Endothelial cell of umbilical vein (primary cell): ENCODE results near the gene CARD19. TPM values are rescaled to one million over a fixed set of nuclear protein-coding genes. Genes with fewer than 3 reads are reported as not detected.

Experiments used
- BruUV-seq: library from RNA; stranded (reverse); fragments of 400-500 nt; replicated peaks from 2 replicates; lab custom pipeline; 2021; lab: Mats Ljungman, UMichigan
- CTCF ChIA-PET: fragments of 300-600, 350-600 bp; sonication (Branson Sonifier 250); formaldehyde crosslinking; loops from one replicate; lab custom pipeline; 2021; ENCODE audit warnings: antibody characterized with exemption, inconsistent platforms; lab: Charles Lee
- POLR2A ChIA-PET: fragments of 300-600, 350-600 bp; sonication (Branson Sonifier 250); formaldehyde crosslinking; loops from one replicate; lab custom pipeline; 2021; ENCODE audit warnings: antibody characterized with exemption, inconsistent platforms; lab: Charles Lee
- DNase-seq: peaks from one replicate; pipeline ENCODE4 v3.0.0-alpha.2; 2011; ENCODE audit warnings: low read depth, low spot score
- FAIRE-seq: peaks from 2 replicates; lab custom pipeline; 2011; peaks lifted over from hg19 to GRCh38; lab: Jason Lieb, UNC
- H2AFZ ChIP-seq: 2 replicates; pipeline ENCODE4 v1.6.0; 2012; ENCODE audit warnings: low read depth, low read length, control low read depth, inconsistent platforms
- H3K27ac ChIP-seq: 2 replicates; pipeline ENCODE4 v1.5.1; 2011; ENCODE audit warnings: low read depth, mild to moderate bottlenecking, control low read depth, low read length, moderate library complexity; ENCODE audit not compliant: insufficient read depth
- H3K27me3 ChIP-seq, 2 experiments: 2 replicates each; pipeline versions ENCODE4 v1.6.0 to v1.6.1; 2011; ENCODE audit warnings: low read length in 2 of 2, mixed read lengths in 1 of 2; ENCODE audit not compliant: control insufficient read depth in 2 of 2, insufficient read depth in 2 of 2
- H3K36me3 ChIP-seq, 2 experiments: 2 replicates in 1 of 2; 3 replicates in 1 of 2; pipeline ENCODE4 v1.5.1; 2011; ENCODE audit warnings: low read length in 2 of 2, mild to moderate bottlenecking in 1 of 2, moderate library complexity in 1 of 2; ENCODE audit not compliant: control insufficient read depth in 2 of 2, insufficient read depth in 2 of 2; ENCODE audit errors: extremely low read depth in 1 of 2
- H3K4me1 ChIP-seq: 3 replicates; pipeline ENCODE4 v1.5.1; 2011; ENCODE audit warnings: mild to moderate bottlenecking, low read length; ENCODE audit not compliant: control insufficient read depth, insufficient read depth; ENCODE audit errors: extremely low read depth
- H3K4me2 ChIP-seq: 2 replicates; pipeline ENCODE4 v1.6.1; 2011; ENCODE audit warnings: low read length, control low read depth, mixed read lengths; ENCODE audit not compliant: insufficient read depth
- H3K4me3 ChIP-seq, 3 experiments: fragments of 200-600 bp in 1 of 3; sonication (generic), shearing (Covaris generic) in 1 of 3; replicated peaks in 1 of 3; 2 replicates each; pipeline ENCODE4 v1.5.1; 2011 to 2016; ENCODE audit warnings: control low read depth in 3 of 3, low read length in 3 of 3, mild to moderate bottlenecking in 2 of 3, inconsistent platforms in 1 of 3, low read depth in 1 of 3, moderate library complexity in 1 of 3; ENCODE audit not compliant: insufficient read depth in 1 of 3
- H3K79me2 ChIP-seq: 2 replicates; pipeline ENCODE4 v1.6.0; 2012; ENCODE audit warnings: low read length, inconsistent platforms; ENCODE audit not compliant: control insufficient read depth, insufficient read depth
- H3K9ac ChIP-seq: replicated peaks from 2 replicates; pipeline ENCODE3; 2011; ENCODE audit warnings: low read length, control low read depth; ENCODE audit not compliant: insufficient read depth; ENCODE audit errors: extremely low read depth
- H3K9me1 ChIP-seq: replicated peaks from 3 replicates; pipeline ENCODE4 v1.6.0; 2011; ENCODE audit warnings: mild to moderate bottlenecking, low read length; ENCODE audit not compliant: control insufficient read depth, insufficient read depth; ENCODE audit errors: extremely low read depth
- H3K9me3 ChIP-seq: replicated peaks from 2 replicates; pipeline ENCODE4 v1.5.1; 2012; ENCODE audit warnings: low read length, inconsistent platforms; ENCODE audit not compliant: control insufficient read depth, insufficient read depth
- H4K20me1 ChIP-seq: replicated peaks from 2 replicates; pipeline ENCODE3; 2011; ENCODE audit warnings: mild to moderate bottlenecking, low read length; ENCODE audit not compliant: control insufficient read depth, insufficient read depth; ENCODE audit errors: extremely low read depth
- EZH2 ChIP-seq: IDR thresholded peaks from 2 replicates; pipeline ENCODE4 v1.6.1; 2012; ENCODE audit warnings: borderline replicate concordance, low read depth, mild to moderate bottlenecking, moderate library complexity, low read length, inconsistent platforms; ENCODE audit not compliant: severe bottlenecking
- FOS ChIP-seq: IDR thresholded peaks from 2 replicates; pipeline ENCODE4 v1.6.1; 2011; ENCODE audit warnings: mild to moderate bottlenecking, low read length, moderate library complexity, borderline replicate concordance; ENCODE audit not compliant: insufficient read depth
- JUN ChIP-seq: IDR thresholded peaks from 2 replicates; pipeline ENCODE4 v1.6.1; 2011; ENCODE audit warnings: borderline replicate concordance, low read depth; ENCODE audit not compliant: insufficient read length, insufficient read depth
- MYC ChIP-seq: IDR thresholded peaks from one replicate; pipeline ENCODE4 v1.6.1; 2011; ENCODE audit warnings: mild to moderate bottlenecking, low read depth, low read length
- POLR2AphosphoS5 ChIP-seq: IDR thresholded peaks from 2 replicates; pipeline ENCODE4 v1.6.1; 2012; ENCODE audit warnings: low read depth, mild to moderate bottlenecking, control low read depth, low read length, moderate library complexity; ENCODE audit not compliant: insufficient read depth
- dilution Hi-C: fragments of 300-500 bp; cut with MboI; formaldehyde crosslinking; loops from one replicate; pipeline ENCODE4 v1.15.0; 2019; ENCODE audit warnings: low sequenced_read_pairs; ENCODE audit not compliant: extremely low pct_ligation_motif_present
- intact Hi-C: fragments of 100-400 bp; cut with micrococcal nuclease; formaldehyde crosslinking; loops from one replicate; pipeline ENCODE4 v1.10.0; 2022
- polyA plus RNA-seq, 4 experiments: library from polyadenylated mRNA; depleted of rRNA in 3 of 4; stranded (reverse) in 3 of 4; unstranded in 1 of 4; fragments of >200 nt; gene quantifications; 2 replicates each; pipeline versions ENCODE4 v1.2.1 to v1.2.3, GENCODE V29; 2011 to 2012; ENCODE audit warnings: missing spikeins in 1 of 4
- total RNA-seq: library from RNA; stranded (reverse); gene quantifications from 2 replicates; pipeline ENCODE4 v1.2.3, GENCODE V29; 2021
- TF ChIP-seq, protein P1 (sequence below), 2 donors: IDR thresholded peaks; 1 replicate in 1 of 2; 2 replicates in 1 of 2; pipeline ENCODE4 v1.5.1; 2011; ENCODE audit warnings: low read length in 2 of 2, mild to moderate bottlenecking in 2 of 2, moderate library complexity in 2 of 2, control low read depth in 1 of 2, inconsistent platforms in 1 of 2, low read depth in 1 of 2; ENCODE audit not compliant: insufficient read depth in 1 of 2; ENCODE audit errors: extremely low read depth in 1 of 2
- TF ChIP-seq, protein P2 (sequence below): IDR thresholded peaks from 2 replicates; pipeline ENCODE4 v1.6.1; 2011; ENCODE audit not compliant: insufficient read depth, insufficient read length

Gene CARD19
- total and polyA plus RNA-seq, 2 donors (not counting 3 experiments of a cell fraction or from before 2014, with no cell fraction given): 45.7 to 148 TPM

- Histone ChIP-seq H3K27me3 (no peaks in the 10 kb centered on the region), H3K36me3 (peaks cover 0 to 15% of the 10 kb centered on the region in 2 experiments), H3K4me1 (peaks cover 10% of the 10 kb centered on the region), H3K27ac (no peak overlapping the region), H3K4me2 (no peak overlapping the region), H4K20me1 (no peaks in the 10 kb centered on the region), H3K79me2 (no peaks in the 10 kb centered on the region), H3K9me1 (no peaks in the 10 kb centered on the region), H3K9me3 (no peaks in the 10 kb centered on the region), H2AFZ (no peak overlapping the region), H3K9ac (no peak overlapping the region), H3K4me3 (no peak overlapping the region)
- ChIA-PET CTCF (interaction anchor here (1.1 to 6.2 kb wide), 7 partner anchors 9 to 184 kb away, joined by 4 to 70 read pairs (median 11); partner anchors contain the start of genes CARD19 and NINJ1), POLR2A (interaction anchor here (3.4 kb wide), 1 partner anchor 13 kb away, joined by 11 read pairs; the partner anchor contains the start of gene NINJ1)
- intact Hi-C loops: loop anchor here (1.0 kb wide), 2 partner anchors 8 to 23 kb away; no protein-coding TSS in a partner anchor
- dilution Hi-C loops: no loop called here
- no peak for FAIRE-seq
- no peak for DNase-seq
- BruUV-seq: no TSS peak
- TF ChIP-seq, protein P1, sequence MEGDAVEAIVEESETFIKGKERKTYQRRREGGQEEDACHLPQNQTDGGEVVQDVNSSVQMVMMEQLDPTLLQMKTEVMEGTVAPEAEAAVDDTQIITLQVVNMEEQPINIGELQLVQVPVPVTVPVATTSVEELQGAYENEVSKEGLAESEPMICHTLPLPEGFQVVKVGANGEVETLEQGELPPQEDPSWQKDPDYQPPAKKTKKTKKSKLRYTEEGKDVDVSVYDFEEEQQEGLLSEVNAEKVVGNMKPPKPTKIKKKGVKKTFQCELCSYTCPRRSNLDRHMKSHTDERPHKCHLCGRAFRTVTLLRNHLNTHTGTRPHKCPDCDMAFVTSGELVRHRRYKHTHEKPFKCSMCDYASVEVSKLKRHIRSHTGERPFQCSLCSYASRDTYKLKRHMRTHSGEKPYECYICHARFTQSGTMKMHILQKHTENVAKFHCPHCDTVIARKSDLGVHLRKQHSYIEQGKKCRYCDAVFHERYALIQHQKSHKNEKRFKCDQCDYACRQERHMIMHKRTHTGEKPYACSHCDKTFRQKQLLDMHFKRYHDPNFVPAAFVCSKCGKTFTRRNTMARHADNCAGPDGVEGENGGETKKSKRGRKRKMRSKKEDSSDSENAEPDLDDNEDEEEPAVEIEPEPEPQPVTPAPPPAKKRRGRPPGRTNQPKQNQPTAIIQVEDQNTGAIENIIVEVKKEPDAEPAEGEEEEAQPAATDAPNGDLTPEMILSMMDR (IDR thresholded peaks at IDR 0.05; ENCODE audit: extremely low read depth in 1 of 2, insufficient read depth in 1 of 2, low read depth in 1 of 2, low read length in 2 of 2): no peak
- TF ChIP-seq JUN (no peak), MYC (no peak), FOS (no peak), POLR2AphosphoS5 (no peak), EZH2 (no peak)
- TF ChIP-seq, protein P2, sequence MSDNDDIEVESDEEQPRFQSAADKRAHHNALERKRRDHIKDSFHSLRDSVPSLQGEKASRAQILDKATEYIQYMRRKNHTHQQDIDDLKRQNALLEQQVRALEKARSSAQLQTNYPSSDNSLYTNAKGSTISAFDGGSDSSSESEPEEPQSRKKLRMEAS: no peak
These were observed 24.9 kb downstream of the CARD19 start for GRCh38 chr9:93120846-93121315.
